Hepatocyte (in vitro differentiated cells): ENCODE data around the gene CHAF1A. TPM values are rescaled to one million over a fixed set of nuclear protein-coding genes. Genes with fewer than 3 reads are reported as not detected.

Experiments
- DNase-seq: peaks from one replicate; pipeline ENCODE4 v3.0.0-alpha.2; 2016; ENCODE audit warnings: low spot score
- H2AFZ ChIP-seq: fragments of 200-600 bp; sonication (generic); 2 replicates; pipeline ENCODE4 v1.6.0; 2016; ENCODE audit warnings: antibody characterized with exemption, mild to moderate bottlenecking
- H3K27ac ChIP-seq: fragments of 200-600 bp; sonication (generic); 2 replicates; pipeline ENCODE4 v1.5.1; 2016; ENCODE audit warnings: mild to moderate bottlenecking
- H3K27me3 ChIP-seq: fragments of 200-600 bp; sonication (generic); 2 replicates; pipeline ENCODE4 v1.6.1; 2016
- H3K36me3 ChIP-seq: fragments of 200-600 bp; sonication (generic); replicated peaks from 2 replicates; pipeline ENCODE4 v1.5.1; 2016; ENCODE audit warnings: low read depth; ENCODE audit not compliant: insufficient read depth
- H3K4me1 ChIP-seq: fragments of 200-600 bp; sonication (generic); 2 replicates; pipeline ENCODE4 v1.5.1; 2016; ENCODE audit warnings: mild to moderate bottlenecking, moderate library complexity; ENCODE audit not compliant: insufficient read depth
- H3K4me2 ChIP-seq: fragments of 200-600 bp; sonication (generic); 2 replicates; pipeline ENCODE4 v1.6.0; 2016
- H3K4me3 ChIP-seq: fragments of 200-600 bp; sonication (generic); 2 replicates; pipeline ENCODE4 v1.5.1; 2016; ENCODE audit warnings: mild to moderate bottlenecking
- H3K79me2 ChIP-seq: fragments of 200-600 bp; sonication (generic); 2 replicates; pipeline ENCODE4 v1.6.0; 2017; ENCODE audit warnings: mild to moderate bottlenecking
- H3K9me2 ChIP-seq: fragments of 200-600 bp; sonication (generic); replicated peaks from 2 replicates; pipeline ENCODE4 v1.6.0; 2017; ENCODE audit warnings: mild to moderate bottlenecking; ENCODE audit not compliant: insufficient read depth
- H3K9me3 ChIP-seq: fragments of 200-600 bp; sonication (generic); 2 replicates; pipeline ENCODE4 v1.5.1; 2016; ENCODE audit warnings: low read depth, mild to moderate bottlenecking
- H4K20me1 ChIP-seq: fragments of 200-600 bp; sonication (generic); 2 replicates; pipeline ENCODE4 v1.6.0; 2016; ENCODE audit warnings: mild to moderate bottlenecking; ENCODE audit not compliant: insufficient read depth, poor library complexity, severe bottlenecking
- EZH2 ChIP-seq: fragments of 200-600 bp; sonication (generic); IDR thresholded peaks from 2 replicates; pipeline ENCODE4 v1.6.1; 2016; ENCODE audit warnings: antibody characterized with exemption, mild to moderate bottlenecking, borderline replicate concordance
- EZH2phosphoT487 ChIP-seq: fragments of 200-600 bp; sonication (generic); IDR thresholded peaks from one replicate; pipeline ENCODE4 v1.6.1; 2018; ENCODE audit warnings: antibody characterized with exemption, mild to moderate bottlenecking, low read depth, moderate library complexity; ENCODE audit not compliant: unreplicated experiment, severe bottlenecking
- WGBS: methylation state at CpG from one replicate; pipeline ENCODE4 v1.1.6; 2016; ENCODE audit warnings: low lambda C conversion rate; ENCODE audit errors: missing lambda C conversion rate; 5-methylcytosine and 5-hydroxymethylcytosine counted together
- polyA plus RNA-seq: library from polyadenylated mRNA; unstranded; fragments of >200 nt; fragmentation: Nextera tagmentation; extraction: Ambion mirVana; gene quantifications from 2 replicates; pipeline ENCODE4 v1.2.1, GENCODE V29; 2016
- total RNA-seq: library from RNA; depleted of rRNA; stranded (reverse); fragments of >200 nt; gene quantifications from 2 replicates; pipeline ENCODE4 v1.2.3, GENCODE V29; 2014
- TF ChIP-seq, protein P1 (sequence below): fragments of 200-600 bp; sonication (generic); IDR thresholded peaks from 2 replicates; pipeline ENCODE4 v1.5.1; 2016; ENCODE audit warnings: antibody characterized with exemption, mild to moderate bottlenecking; ENCODE audit not compliant: poor library complexity

Gene CHAF1A
- total and polyA plus RNA-seq, 2 experiments from 2014 or later = 6.2 to 6.5 TPM

- peaks cover 9% of the 10 kb centered on the region for H3K79me2 ChIP-seq
- WGBS = 96% methylated on average over 9 of the region's 9 CpGs
- DNase-seq = no peak
- no peaks in the 10 kb centered on the region for H3K36me3 ChIP-seq
- TF ChIP-seq EZH2phosphoT487 = no peak
- TF ChIP-seq EZH2 = no peak
- TF ChIP-seq, protein P1, sequence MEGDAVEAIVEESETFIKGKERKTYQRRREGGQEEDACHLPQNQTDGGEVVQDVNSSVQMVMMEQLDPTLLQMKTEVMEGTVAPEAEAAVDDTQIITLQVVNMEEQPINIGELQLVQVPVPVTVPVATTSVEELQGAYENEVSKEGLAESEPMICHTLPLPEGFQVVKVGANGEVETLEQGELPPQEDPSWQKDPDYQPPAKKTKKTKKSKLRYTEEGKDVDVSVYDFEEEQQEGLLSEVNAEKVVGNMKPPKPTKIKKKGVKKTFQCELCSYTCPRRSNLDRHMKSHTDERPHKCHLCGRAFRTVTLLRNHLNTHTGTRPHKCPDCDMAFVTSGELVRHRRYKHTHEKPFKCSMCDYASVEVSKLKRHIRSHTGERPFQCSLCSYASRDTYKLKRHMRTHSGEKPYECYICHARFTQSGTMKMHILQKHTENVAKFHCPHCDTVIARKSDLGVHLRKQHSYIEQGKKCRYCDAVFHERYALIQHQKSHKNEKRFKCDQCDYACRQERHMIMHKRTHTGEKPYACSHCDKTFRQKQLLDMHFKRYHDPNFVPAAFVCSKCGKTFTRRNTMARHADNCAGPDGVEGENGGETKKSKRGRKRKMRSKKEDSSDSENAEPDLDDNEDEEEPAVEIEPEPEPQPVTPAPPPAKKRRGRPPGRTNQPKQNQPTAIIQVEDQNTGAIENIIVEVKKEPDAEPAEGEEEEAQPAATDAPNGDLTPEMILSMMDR = no peak
- H4K20me1 ChIP-seq = peaks cover 5% of the 10 kb centered on the region
- H3K9me2 ChIP-seq = no peaks in the 10 kb centered on the region
- no peaks in the 10 kb centered on the region for H3K27me3 ChIP-seq
- H3K9me3 ChIP-seq = no peaks in the 10 kb centered on the region
- no peak overlapping the region for H3K4me3 ChIP-seq
- no peak overlapping the region for H3K4me2 ChIP-seq
- no peaks in the 10 kb centered on the region for H3K4me1 ChIP-seq
- H2AFZ ChIP-seq = no peak overlapping the region
- no peak overlapping the region for H3K27ac ChIP-seq
Measured at GRCh38 chr19:4449639-4450028, 47.2 kb downstream of the CHAF1A start.

DNA sequence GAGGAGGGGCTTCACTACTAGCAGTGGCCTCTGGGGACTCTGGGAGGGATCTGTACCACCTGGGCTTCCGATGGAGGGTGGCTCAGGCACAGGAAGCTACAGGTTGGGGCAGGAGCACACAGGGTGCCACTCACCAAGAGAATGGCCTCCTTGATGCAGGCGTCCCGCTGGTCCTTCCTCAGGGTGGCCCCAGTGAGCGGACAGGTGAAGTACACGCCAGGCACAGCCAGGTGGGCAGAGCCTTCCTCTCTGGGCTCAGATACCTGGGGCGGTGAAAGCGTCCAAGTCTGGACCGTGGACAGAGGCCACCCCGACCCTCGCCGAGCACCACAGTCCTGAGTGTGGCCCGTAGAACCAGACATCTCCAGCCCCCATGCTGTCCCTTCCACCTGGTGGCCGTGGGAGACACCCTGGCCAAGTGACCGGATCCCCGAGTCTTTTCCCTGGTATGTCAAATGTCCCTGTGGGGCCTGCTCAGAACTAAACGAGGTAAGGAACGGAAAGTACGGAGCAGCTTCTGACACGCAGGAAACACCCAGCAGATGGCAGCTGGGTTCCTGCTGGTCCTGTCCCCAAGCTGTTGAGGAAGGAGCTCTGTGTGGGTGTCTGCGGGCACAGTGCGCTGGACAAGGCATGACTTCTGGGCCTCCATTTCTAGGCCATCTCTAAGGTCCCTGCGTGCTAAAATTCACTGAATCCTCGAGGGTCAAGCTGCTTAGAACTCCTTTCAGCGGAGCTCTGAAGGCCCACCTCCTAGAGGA lies 50.0 kb downstream of the CHAF1A start:
- Histone ChIP-seq H3K4me3 (no peak overlapping the region), H4K20me1 (peaks cover 5% of the 10 kb centered on the region), H3K9me2 (no peaks in the 10 kb centered on the region), H3K79me2 (peaks cover 31% of the 10 kb centered on the region), H2AFZ (no peak overlapping the region), H3K4me1 (peaks cover 12% of the 10 kb centered on the region), H3K9me3 (no peaks in the 10 kb centered on the region), H3K4me2 (no peak overlapping the region), H3K36me3 (no peaks in the 10 kb centered on the region), H3K27me3 (no peaks in the 10 kb centered on the region), H3K27ac (no peak overlapping the region)
- TF ChIP-seq EZH2phosphoT487 (no peak), EZH2 (no peak)
- TF ChIP-seq, protein P1 = no peak
- 94% methylated on average over 23 of the region's 24 CpGs for WGBS
- DNase-seq = no peak

DNA sequence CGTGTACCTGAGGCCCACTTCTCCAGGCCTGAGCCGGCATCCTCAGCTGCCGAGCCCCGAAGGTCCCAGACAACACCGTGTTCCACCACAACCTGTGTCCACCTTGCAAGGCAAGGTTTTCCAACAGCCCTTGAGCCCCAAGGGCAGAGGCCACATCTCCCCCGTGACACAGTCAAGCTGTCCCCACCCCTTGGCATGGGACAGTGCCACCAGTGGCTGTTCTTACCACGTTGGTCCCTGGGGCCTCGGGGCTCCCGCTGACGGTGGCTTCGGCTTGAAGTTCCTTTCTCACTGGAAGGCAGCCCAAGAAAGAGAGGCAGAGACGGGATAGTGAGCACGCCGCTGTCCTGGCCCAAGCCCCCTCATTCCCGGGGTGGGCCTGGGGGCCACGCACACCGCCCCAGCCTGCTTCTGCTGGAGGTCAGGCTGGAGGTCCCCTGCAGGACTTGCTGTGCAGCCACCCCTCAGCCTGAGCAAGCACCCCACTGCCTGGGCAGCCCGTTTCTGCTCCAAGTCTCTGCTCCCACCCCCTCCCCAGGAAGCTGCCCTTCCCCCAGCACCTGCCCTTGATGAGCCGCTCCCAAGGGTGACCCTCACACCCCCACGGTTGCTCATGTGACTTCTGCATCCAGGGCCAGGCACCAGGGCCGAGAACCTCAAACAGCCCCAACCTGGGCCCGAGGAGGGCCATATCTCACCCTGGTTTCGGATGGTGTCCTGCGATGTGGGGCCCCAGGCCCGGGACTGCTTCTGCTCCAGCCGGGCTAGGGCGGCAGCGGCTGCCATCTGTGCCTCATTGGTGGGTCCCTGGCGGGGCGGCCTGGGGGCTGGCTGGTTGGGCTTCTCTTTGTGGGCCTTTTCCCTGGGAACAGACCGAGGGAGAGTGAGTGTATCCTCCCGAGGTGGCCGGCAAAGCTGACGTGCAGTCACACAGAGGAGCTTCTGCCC lies 51.1 kb downstream of the CHAF1A start:
- H3K4me3 ChIP-seq = no peak overlapping the region

More for the DNA sequence above, 51.1 kb downstream of the CHAF1A start:
- Histone ChIP-seq H3K79me2 (peaks cover 31% of the 10 kb centered on the region), H3K9me2 (no peaks in the 10 kb centered on the region), H2AFZ (no peak overlapping the region), H3K9me3 (no peaks in the 10 kb centered on the region), H4K20me1 (peaks cover 5% of the 10 kb centered on the region), H3K4me1 (peaks cover 15% of the 10 kb centered on the region), H3K27ac (no peak overlapping the region), H3K36me3 (no peaks in the 10 kb centered on the region), H3K4me2 (no peak overlapping the region), H3K27me3 (no peaks in the 10 kb centered on the region)
- no peak for DNase-seq
- TF ChIP-seq EZH2phosphoT487 (no peak), EZH2 (no peak)
- TF ChIP-seq, protein P1 = no peak
- WGBS = 88% methylated on average over 33 of the region's 34 CpGs
